Muscle of leg (tissue), 16 donors: Measurements from ENCODE around the gene ERCC5. TPM values are rescaled to one million over a fixed set of nuclear protein-coding genes. Genes with fewer than 3 reads are reported as not detected.

Experiments used
- DNase-seq: peaks from one replicate; pipeline ENCODE4 v3.0.0; 2013
- H3K27ac ChIP-seq: one replicate; pipeline ENCODE4 v1.5.1; 2013; ENCODE audit warnings: mild to moderate bottlenecking, low read length, control low read depth
- H3K27me3 ChIP-seq: one replicate; pipeline ENCODE4 v1.6.1; 2013; ENCODE audit warnings: low read length; ENCODE audit not compliant: control insufficient read depth, insufficient read depth
- H3K36me3 ChIP-seq: one replicate; pipeline ENCODE4 v1.6.1; 2013; ENCODE audit warnings: low read length; ENCODE audit not compliant: control insufficient read depth, insufficient read depth
- H3K4me1 ChIP-seq: one replicate; pipeline ENCODE4 v1.6.1; 2013; ENCODE audit warnings: low read length; ENCODE audit not compliant: control insufficient read depth, insufficient read depth
- H3K4me3 ChIP-seq: one replicate; pipeline ENCODE4 v1.5.1; 2013; ENCODE audit warnings: low read length, control low read depth
- H3K9me3 ChIP-seq: replicated peaks from 2 replicates; pipeline ENCODE4 v1.6.1; 2013; ENCODE audit warnings: low read depth, low read length; ENCODE audit not compliant: control insufficient read depth
- WGBS: methylation state at CpG from one replicate; pipeline ENCODE4 v1.1.5; 2013; ENCODE audit warnings: missing lambda C conversion rate; ENCODE audit not compliant: insufficient coverage; 5-methylcytosine and 5-hydroxymethylcytosine counted together
- long read RNA-seq, 11 donors: transcript quantifications; one replicate each; lab custom pipeline, GENCODE V29; 2026
- polyA plus RNA-seq, 8 donors: library from polyadenylated mRNA; unstranded; fragments of 120-200 nt; gene quantifications; one replicate each; pipeline versions ENCODE4 v1.2.1 to v1.2.3, GENCODE V29; 2013; ENCODE audit warnings: inconsistent platforms in 1 of 8, low replicate concordance in 1 of 8; ENCODE audit not compliant: insufficient read length in 8 of 8, insufficient read depth in 1 of 8
- total RNA-seq: library from RNA; stranded (reverse); fragments of 120-200 nt; gene quantifications from one replicate; pipeline ENCODE4 v1.2.4, GENCODE V29; 2013

The ERCC5 gene
- total RNA-seq: 47.4 TPM
- 10 to 100 TPM; 34.1 to 42.5 (median 39.1) TPM for polyA plus RNA-seq
- long read RNA-seq, donor 1, full-length matches to known transcripts: 1 of 1 reads
- long read RNA-seq, donor 1, partial matches to known transcripts: 0 of 1 reads
- long read RNA-seq, donor 1, other reads (novel, unspliced or antisense): 0 of 1 reads
- long read RNA-seq, donor 2: 0 reads
- long read RNA-seq, donor 3, full-length matches to known transcripts: 2 of 2 reads
- long read RNA-seq, donor 3, partial matches to known transcripts: 0 of 2 reads
- long read RNA-seq, donor 3, other reads (novel, unspliced or antisense): 0 of 2 reads
- long read RNA-seq, donor 4, full-length matches to known transcripts: 2 of 2 reads
- long read RNA-seq, donor 4, partial matches to known transcripts: 0 of 2 reads
- long read RNA-seq, donor 4, other reads (novel, unspliced or antisense): 0 of 2 reads
- long read RNA-seq, donor 5, full-length matches to known transcripts: 6 of 6 reads
- long read RNA-seq, donor 5, partial matches to known transcripts: 0 of 6 reads
- long read RNA-seq, donor 5, other reads (novel, unspliced or antisense): 0 of 6 reads
- long read RNA-seq, donor 6, full-length matches to known transcripts: 2 of 2 reads
- long read RNA-seq, donor 6, partial matches to known transcripts: 0 of 2 reads
- long read RNA-seq, donor 6, other reads (novel, unspliced or antisense): 0 of 2 reads
- long read RNA-seq, donor 7, partial matches to known transcripts: 0 of 3 reads
- long read RNA-seq, donor 7, other reads (novel, unspliced or antisense): 0 of 3 reads
- long read RNA-seq, donor 8, full-length matches to known transcripts: 2 of 2 reads
- long read RNA-seq, donor 8, partial matches to known transcripts: 0 of 2 reads
- long read RNA-seq, donor 8, other reads (novel, unspliced or antisense): 0 of 2 reads
- long read RNA-seq, donor 9: 0 reads
- long read RNA-seq, donor 10, full-length matches to known transcripts: 2 of 2 reads
- long read RNA-seq, donor 10, partial matches to known transcripts: 0 of 2 reads
- long read RNA-seq, donor 10, other reads (novel, unspliced or antisense): 0 of 2 reads
- long read RNA-seq, donor 11, full-length matches to known transcripts: 1 of 1 reads
- long read RNA-seq, donor 11, partial matches to known transcripts: 0 of 1 reads
- long read RNA-seq, donor 11, other reads (novel, unspliced or antisense): 0 of 1 reads

DNA sequence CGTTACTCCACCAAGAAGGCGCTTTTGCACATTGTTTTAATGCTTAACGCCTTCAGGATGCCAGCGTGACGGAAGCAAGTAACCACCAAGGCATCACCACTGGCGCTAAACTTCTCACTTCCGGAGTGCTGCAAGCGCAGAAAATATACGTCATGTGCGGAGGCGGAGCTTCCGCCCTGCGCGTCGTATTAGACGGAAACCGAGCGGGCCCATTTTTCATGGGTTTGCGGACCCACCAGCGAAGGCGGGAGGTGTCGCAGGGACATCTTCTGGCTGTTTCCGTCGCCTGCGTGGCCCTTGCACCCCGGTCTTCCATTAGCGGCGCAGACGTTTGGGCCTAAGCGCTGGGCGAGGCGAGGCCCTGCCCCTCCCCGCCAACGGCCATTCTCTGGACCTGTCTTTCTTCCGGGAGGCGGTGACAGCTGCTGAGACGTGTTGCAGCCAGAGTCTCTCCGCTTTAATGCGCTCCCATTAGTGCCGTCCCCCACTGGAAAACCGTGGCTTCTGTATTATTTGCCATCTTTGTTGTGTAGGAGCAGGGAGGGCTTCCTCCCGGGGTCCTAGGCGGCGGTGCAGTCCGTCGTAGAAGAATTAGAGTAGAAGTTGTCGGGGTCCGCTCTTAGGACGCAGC is at the start of gene ERCC5:
TSS of gene ERCC5 (plus strand) at position 403 of the 631 bp plus-strand sequence. CDS start 235 bp downstream, outside the sequence.
- Histone ChIP-seq H3K27me3 (no peaks in the 10 kb centered on the region), H3K4me1 (peaks cover 10% of the 10 kb centered on the region), H3K4me3 (peak within 1 kb of the TSS; percentile 100), H3K9me3 (no peaks in the 10 kb centered on the region), H3K36me3 (peaks cover 6% of the 10 kb centered on the region), H3K27ac (peak within 1 kb of the TSS; percentile 100)
- peak; percentile 98 for DNase-seq
- WGBS: under 1% methylated on average over 46 of the region's 49 CpGs

DNA sequence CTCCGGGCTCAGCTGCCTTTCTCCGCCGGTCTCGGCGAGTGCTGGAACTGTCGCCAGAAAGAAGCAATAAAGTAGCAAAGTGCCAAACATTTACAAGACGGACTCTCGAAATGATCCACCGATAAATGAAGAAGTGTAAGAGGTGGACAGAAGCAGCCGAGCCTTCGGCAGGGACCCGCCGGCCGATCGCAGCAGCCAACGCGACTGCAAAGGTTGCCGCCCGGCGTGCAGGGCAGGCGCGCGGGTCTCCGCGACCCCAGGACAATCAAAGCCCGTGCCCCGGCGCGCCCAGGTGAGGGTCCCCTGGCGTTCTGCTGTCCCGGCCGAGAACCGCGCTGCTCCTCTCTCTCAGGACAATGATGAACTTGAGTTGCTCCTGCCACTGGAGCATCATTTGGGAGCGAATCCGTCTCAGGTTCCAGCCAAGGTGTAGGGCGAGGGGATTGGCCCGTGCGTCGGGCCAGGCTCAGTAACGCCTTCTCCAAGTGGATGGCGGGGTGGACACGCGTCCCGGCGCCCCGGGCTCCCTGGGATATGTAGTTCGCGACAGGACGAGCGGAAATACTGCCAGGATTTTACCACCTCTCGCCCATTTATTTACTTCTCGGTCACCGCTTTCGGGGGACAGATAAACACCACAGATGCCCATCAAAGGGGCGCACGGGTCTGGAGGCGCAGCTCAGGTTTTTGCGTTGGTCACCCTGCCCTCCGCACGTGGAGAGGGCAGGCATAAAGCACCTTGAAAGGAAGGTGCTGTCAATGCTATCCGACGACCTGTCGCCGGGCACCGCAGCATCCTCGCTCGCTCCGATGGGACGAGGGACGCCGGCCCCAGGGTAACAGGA is 47.0 kb upstream of the ERCC5 start, which contains the start of the genes BIVM and POGLUT2:
TSS of gene BIVM (plus strand) at position 539 of the 845 bp plus-strand sequence. CDS start 8,149 bp downstream, outside the sequence.
TSS of gene POGLUT2 (minus strand) at position 396 of the 845 bp plus-strand sequence. CDS start at position 90, 306 bp downstream.
- WGBS: under 1% methylated on average over 71 of the region's 72 CpGs
- peaks cover 12% of the 10 kb centered on the region for H3K4me1 ChIP-seq

DNA sequence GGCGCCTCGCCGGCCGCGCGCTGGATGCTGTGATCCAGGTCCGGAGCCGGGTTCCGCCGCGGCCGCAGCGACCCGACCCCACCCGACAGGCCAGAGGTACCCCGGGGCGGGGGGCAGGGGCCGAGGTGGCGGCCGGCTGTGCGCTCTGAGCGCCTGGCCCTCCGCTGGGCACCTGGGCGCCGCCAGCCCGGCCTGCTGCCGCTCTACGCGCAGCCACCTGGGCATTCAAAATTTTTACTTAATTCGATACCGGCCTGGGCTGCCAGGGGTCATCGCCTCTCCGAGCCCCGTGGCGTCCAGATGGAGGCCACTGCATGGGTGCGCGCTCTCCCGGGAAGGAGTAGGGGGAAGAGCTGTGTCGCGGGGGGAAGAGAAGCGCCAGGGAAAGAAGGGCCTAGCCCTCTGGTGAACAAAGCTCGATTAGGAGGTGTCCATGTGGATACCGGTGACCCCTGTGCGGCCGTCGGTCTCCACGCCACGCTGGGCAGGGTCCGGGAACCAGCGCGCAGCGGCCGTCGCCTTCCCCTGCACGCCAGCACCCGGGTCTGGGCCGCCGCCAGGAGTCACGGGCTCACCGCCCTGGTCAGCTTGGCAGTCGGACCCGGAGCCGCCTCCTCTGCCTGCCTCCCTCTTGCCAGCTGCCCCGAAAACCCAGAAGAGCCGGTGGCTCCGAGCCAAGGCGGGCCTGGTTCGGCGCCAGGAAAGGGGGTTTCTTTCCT is 46.2 kb upstream of the ERCC5 start:
- peak overlapping the region; percentile 65 for H3K27ac ChIP-seq
- no peaks in the 10 kb centered on the region for H3K27me3 ChIP-seq
- H3K4me1 ChIP-seq: peaks cover 12% of the 10 kb centered on the region
- H3K4me3 ChIP-seq: peak overlapping the region; percentile 74
- H3K36me3 ChIP-seq: no peaks in the 10 kb centered on the region
- no peaks in the 10 kb centered on the region for H3K9me3 ChIP-seq
- 0% methylated on average over 60 of the region's 69 CpGs for WGBS
- DNase-seq: peak; percentile 51

More for the DNA sequence above, 47.0 kb upstream of the ERCC5 start, which contains the start of the genes BIVM and POGLUT2:
- Histone ChIP-seq H3K27me3 (no peaks in the 10 kb centered on the region), H3K9me3 (no peaks in the 10 kb centered on the region), H3K27ac (peak within 1 kb of the TSS; percentile 65), H3K36me3 (no peaks in the 10 kb centered on the region), H3K4me3 (peak within 1 kb of the TSS; percentile 74)
- peak; percentile 97 for DNase-seq

DNA sequence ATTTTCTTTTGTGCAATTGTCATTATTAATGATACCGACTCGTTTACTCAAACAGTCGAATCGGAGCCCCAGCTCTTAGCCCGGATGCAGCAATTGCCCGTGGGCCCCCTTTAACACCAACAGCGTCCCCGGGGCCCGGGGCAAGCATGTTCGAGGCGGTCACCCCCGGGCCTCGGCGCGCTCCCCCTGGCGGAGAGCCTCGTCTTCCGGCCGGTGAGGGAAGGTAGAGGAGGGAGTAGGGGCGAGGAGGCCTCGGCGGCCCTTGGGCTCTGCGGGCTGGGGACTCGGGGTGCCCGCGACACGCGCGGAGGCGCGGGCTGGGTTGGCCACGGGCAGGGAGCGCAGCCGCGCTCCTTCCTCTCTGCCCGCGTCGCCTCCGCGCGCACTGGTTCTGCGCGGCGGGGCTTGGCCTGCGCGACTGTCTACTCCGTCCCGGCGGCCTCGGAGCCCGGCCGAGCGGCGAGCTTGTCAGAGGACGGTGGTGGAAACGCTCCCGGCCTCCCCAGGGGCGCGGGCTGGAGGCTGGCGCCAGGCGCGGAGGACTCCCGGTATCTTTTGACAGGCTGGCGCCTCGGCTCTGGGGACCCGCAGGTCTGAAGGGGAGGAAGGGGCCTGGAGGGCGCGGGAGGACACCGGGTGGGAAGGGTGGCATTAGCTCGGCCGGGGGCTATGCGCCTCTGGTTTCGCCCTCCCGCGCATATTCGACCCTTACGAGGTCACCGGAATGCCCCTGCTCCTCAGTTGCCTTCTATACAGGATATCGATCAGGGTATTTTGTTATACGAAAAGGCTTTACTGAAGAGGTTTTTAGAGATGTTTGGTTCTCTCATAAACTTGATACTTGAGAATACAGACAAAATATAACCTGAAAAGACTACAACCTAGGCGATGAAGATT is 45.4 kb upstream of the ERCC5 start:
- Histone ChIP-seq H3K27ac (peak overlapping the region; percentile 65), H3K4me1 (peaks cover 12% of the 10 kb centered on the region), H3K4me3 (peak overlapping the region; percentile 74), H3K36me3 (no peaks in the 10 kb centered on the region), H3K27me3 (no peaks in the 10 kb centered on the region), H3K9me3 (no peaks in the 10 kb centered on the region)
- under 1% methylated on average over 54 of the region's 81 CpGs for WGBS
- DNase-seq: peak; percentile 92

DNA sequence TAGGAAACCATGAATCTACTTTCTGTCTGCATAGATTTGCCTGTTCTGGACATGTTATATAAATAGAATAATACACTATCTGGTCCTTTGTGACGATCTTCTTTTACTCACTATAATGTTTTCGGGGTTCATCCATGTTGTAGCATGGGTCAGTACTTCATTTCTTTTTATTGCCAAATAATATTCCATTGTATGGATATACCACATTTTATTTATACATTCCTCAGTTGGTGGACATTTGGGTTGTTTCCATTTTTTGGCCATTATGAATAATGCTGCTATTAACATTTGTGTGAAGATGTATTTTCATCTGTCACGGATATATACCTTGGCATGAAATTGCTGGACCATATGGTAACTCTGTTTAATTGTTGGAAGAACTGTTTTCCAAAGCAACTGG is 40.2 kb upstream of the ERCC5 start:
- WGBS: no CpG with 5 or more reads among the region's 3 CpGs
- Histone ChIP-seq H3K4me1 (peaks cover 9% of the 10 kb centered on the region), H3K27ac (no peak overlapping the region), H3K4me3 (no peak overlapping the region), H3K27me3 (no peaks in the 10 kb centered on the region), H3K36me3 (peaks cover 10% of the 10 kb centered on the region), H3K9me3 (peaks cover 1% of the 10 kb centered on the region)
- DNase-seq: no peak

DNA sequence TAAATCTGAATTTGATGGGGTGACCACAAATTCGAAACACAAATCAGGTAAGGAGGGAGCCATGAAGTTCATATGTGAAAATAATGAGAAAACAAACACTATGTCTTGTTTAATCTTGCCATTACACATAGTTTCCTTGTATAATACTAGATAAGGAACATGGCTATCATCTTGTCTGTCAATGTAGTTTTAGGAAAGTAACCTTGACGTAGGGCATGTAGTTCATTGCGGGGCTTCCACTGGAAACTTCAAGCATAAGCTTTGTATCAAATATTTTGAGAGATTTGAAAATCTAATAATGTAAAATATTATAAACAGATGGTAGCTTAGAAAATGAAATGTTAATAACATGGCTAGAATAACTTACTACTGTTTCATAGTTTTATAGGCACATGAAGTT is 38.1 kb upstream of the ERCC5 start:
- H3K4me3 ChIP-seq: no peak overlapping the region

DNA sequence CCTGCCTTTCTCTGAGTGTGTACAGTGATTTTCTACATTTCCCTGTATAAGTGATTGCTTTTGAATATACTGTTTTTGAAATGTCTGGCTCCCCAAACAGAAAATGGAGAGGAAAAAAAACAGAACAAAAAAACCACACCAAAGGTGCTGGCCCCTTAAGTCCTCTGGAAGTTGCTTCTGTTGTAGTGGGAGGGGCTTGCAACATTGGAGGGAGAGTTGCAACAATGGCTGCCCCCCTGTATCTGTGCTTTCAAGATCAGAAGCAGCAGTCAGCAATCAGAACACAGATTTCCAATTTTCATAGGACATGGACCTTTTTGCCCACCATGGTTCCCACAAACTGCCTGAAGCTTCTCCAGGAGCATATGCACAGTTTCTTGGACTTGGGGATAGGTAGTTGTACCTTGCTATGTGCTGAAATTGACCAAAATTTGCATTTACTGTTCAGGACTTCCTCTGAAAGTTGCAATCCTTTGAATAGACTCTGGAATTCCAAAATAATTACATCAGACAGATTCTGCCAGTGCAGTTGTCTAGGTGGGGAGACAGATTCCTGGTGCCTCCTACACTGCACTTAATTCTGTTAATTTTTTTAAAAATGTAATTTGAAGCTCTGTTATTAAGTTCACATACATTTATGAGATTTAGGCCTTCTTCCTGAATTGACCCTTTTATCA is 33.1 kb upstream of the ERCC5 start:
- Histone ChIP-seq H3K36me3 (peaks cover 16% of the 10 kb centered on the region), H3K4me1 (no peaks in the 10 kb centered on the region), H3K9me3 (peaks cover 9% of the 10 kb centered on the region), H3K4me3 (no peak overlapping the region), H3K27ac (no peak overlapping the region), H3K27me3 (no peaks in the 10 kb centered on the region)
- DNase-seq: no peak

More for the DNA sequence above, 38.1 kb upstream of the ERCC5 start:
- WGBS: no CpG with 5 or more reads among the region's 3 CpGs
- H3K4me1 ChIP-seq: no peaks in the 10 kb centered on the region
- no peak for DNase-seq
- no peak overlapping the region for H3K27ac ChIP-seq
- peaks cover 12% of the 10 kb centered on the region for H3K36me3 ChIP-seq
- peaks cover 9% of the 10 kb centered on the region for H3K9me3 ChIP-seq
- H3K27me3 ChIP-seq: no peaks in the 10 kb centered on the region
